Upper lobe of right lung (tissue), 1 donor: Measurements from ENCODE around the gene HAPLN2. TPM values are rescaled to one million over a fixed set of nuclear protein-coding genes. Genes with fewer than 3 reads are reported as not detected.

Source experiments
- ATAC-seq: fragments of 200-7000 bp; cut with Tn5 transposase; one replicate; pipeline ENCODE4 v1.9.1; 2020; ENCODE audit warnings: mild to moderate bottlenecking, moderate library complexity
- DNase-seq: peaks from one replicate; pipeline ENCODE4 v3.0.0-alpha.2; 2020
- H3K27ac ChIP-seq: fragments of 200-600 bp; one replicate; pipeline ENCODE4 v1.8.0; 2022
- H3K27me3 ChIP-seq: fragments of 200-600 bp; one replicate; pipeline ENCODE4 v1.8.0; 2022; ENCODE audit warnings: mild to moderate bottlenecking
- H3K36me3 ChIP-seq: fragments of 200-600 bp; one replicate; pipeline ENCODE4 v1.8.0; 2022
- H3K4me1 ChIP-seq: fragments of 200-600 bp; one replicate; pipeline ENCODE4 v1.8.0; 2022
- H3K4me3 ChIP-seq: fragments of 200-600 bp; one replicate; pipeline ENCODE4 v1.8.0; 2022; ENCODE audit warnings: mild to moderate bottlenecking
- H3K9me3 ChIP-seq: fragments of 200-600 bp; one replicate; pipeline ENCODE4 v1.8.0; 2022
- intact Hi-C: fragments of 100-400 bp; cut with DNase I; formaldehyde crosslinking; loops from one replicate; pipeline ENCODE4 v1.11.0; 2022
- total RNA-seq: library from RNA; stranded (reverse); fragmentation: NEBNext Ultra II Directional; extraction: Animal tissue kit (Norgen Biotek cat#: 25700); gene quantifications from one replicate; pipeline ENCODE4 v1.2.1, GENCODE V29; 2021
- TF ChIP-seq, protein P1 (sequence below): fragments of 200-600 bp; IDR thresholded peaks from one replicate; pipeline ENCODE4 v1.8.0; 2022; ENCODE audit warnings: antibody characterized with exemption
- donor health status: DM: no; HTN: yes; CAD: no; lungs with severe emphysema.

HAPLN2 gene
- total RNA-seq, 1 donor from 2014 or later = 0.78 TPM

DNA sequence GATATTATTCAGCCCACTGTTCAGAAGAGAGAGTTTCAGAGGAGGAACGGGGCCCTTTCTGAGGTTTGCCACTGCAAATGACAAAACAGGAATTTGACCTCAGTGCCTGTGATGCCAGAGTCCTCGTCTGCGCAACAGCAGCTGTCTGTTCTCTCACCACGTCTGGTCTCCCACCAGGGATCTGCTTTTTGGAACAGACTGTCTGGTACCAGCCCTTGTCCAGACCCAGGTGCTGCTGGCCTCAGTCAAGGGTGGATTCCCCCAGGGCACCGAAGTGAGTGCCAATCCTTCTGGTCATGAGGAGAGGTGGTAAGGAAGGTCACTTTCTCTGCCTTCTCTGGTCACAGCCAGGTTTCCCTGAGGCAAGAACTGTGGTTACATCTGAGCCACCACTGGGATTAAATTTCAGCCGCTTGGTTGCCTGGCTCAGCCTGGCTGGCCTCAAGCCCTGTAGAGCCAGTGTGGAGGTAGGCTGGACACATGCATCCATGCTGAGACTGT lies 20.4 kb downstream of the HAPLN2 start:
- no peak for ATAC-seq
- H3K4me1 ChIP-seq = peaks cover 14% of the 10 kb centered on the region
- H3K36me3 ChIP-seq = no peaks in the 10 kb centered on the region
- H3K27ac ChIP-seq = no peak overlapping the region
- no peaks in the 10 kb centered on the region for H3K9me3 ChIP-seq
- DNase-seq = no peak
- intact Hi-C loops = no loop called here
- peaks cover 69% of the 10 kb centered on the region for H3K27me3 ChIP-seq
- H3K4me3 ChIP-seq = no peak overlapping the region
- TF ChIP-seq, protein P1, sequence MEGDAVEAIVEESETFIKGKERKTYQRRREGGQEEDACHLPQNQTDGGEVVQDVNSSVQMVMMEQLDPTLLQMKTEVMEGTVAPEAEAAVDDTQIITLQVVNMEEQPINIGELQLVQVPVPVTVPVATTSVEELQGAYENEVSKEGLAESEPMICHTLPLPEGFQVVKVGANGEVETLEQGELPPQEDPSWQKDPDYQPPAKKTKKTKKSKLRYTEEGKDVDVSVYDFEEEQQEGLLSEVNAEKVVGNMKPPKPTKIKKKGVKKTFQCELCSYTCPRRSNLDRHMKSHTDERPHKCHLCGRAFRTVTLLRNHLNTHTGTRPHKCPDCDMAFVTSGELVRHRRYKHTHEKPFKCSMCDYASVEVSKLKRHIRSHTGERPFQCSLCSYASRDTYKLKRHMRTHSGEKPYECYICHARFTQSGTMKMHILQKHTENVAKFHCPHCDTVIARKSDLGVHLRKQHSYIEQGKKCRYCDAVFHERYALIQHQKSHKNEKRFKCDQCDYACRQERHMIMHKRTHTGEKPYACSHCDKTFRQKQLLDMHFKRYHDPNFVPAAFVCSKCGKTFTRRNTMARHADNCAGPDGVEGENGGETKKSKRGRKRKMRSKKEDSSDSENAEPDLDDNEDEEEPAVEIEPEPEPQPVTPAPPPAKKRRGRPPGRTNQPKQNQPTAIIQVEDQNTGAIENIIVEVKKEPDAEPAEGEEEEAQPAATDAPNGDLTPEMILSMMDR = no peak

DNA sequence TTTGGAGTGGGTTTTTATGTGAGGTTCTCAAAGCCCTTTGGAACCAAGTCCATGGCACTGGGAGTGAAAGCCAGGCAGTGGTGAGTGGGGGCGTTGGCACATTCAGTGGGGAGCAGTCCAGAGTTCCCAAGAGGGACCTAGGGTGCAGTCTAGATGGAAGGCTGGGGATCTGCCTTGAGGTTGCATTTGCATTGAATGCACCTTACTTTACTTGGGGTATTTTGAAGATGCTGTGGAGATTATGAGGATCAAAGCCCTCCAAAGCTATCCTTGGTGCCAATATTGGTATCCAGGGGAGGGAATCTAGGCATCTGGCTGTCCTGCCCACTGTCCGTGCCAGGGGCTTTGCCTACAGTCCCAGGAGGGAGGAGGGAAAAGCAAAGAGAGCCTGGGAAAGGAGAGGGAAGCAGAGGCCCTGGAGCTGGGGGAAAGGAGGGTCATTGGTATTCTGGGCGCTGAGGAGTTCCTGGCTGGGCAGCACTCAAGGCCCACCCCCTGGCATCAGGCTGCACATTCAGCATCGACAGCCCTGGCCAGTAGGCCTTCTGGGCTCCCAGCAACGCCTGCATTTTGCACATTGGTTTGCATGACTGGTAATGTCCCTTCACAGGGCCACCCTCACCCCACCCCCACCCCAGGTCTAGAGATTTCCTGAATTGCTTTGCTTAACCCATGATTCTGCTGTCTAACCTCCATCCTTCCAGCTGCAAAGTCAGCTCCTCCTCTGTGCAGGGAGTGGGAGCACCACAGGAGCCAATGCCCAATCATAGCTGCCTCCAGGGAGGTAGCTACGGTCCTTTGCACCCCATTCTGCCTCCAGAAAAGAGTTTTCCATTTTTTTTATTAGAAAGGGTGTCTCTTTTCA lies 21.9 kb downstream of the HAPLN2 start:
- intact Hi-C loops = no loop called here
- TF ChIP-seq, protein P1 = no peak
- DNase-seq = no peak
- Histone ChIP-seq H3K4me3 (no peak overlapping the region), H3K27me3 (peaks cover 81% of the 10 kb centered on the region), H3K9me3 (no peaks in the 10 kb centered on the region), H3K36me3 (no peaks in the 10 kb centered on the region), H3K27ac (no peak overlapping the region), H3K4me1 (peaks cover 14% of the 10 kb centered on the region)
- no peak for ATAC-seq

DNA sequence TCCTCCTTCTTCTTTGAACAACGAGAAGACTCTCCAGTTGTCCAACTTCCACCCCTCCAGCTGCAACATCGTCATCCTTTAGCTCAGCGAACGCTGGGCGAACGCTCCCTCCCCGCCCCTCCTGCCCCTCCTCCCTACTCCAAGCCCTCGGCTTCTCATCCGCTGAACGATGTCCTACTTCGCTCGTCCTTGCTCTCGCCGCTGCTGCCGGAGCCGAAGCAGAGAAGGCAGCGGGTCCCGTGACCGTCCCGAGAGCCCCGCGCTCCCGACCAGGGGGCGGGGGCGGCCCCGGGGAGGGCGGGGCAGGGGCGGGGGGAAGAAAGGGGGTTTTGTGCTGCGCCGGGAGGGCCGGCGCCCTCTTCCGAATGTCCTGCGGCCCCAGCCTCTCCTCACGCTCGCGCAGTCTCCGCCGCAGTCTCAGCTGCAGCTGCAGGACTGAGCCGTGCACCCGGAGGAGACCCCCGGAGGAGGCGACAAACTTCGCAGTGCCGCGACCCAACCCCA lies 22.6 kb downstream of the HAPLN2 start, which contains the start of gene BCAN:
TSS of gene BCAN (plus strand) at position 357 of the 504 bp plus-strand sequence. CDS start 3,938 bp downstream, outside the sequence.
- Histone ChIP-seq H3K9me3 (no peaks in the 10 kb centered on the region), H3K4me1 (peaks cover 14% of the 10 kb centered on the region), H3K4me3 (peak within 1 kb of the TSS; percentile 23), H3K36me3 (no peaks in the 10 kb centered on the region), H3K27me3 (peaks cover 85% of the 10 kb centered on the region), H3K27ac (no peak within 1 kb of the TSS)
- intact Hi-C loops = no loop called here
- TF ChIP-seq, protein P1 = no peak
- DNase-seq = no peak
- peak; percentile 7 for ATAC-seq

DNA sequence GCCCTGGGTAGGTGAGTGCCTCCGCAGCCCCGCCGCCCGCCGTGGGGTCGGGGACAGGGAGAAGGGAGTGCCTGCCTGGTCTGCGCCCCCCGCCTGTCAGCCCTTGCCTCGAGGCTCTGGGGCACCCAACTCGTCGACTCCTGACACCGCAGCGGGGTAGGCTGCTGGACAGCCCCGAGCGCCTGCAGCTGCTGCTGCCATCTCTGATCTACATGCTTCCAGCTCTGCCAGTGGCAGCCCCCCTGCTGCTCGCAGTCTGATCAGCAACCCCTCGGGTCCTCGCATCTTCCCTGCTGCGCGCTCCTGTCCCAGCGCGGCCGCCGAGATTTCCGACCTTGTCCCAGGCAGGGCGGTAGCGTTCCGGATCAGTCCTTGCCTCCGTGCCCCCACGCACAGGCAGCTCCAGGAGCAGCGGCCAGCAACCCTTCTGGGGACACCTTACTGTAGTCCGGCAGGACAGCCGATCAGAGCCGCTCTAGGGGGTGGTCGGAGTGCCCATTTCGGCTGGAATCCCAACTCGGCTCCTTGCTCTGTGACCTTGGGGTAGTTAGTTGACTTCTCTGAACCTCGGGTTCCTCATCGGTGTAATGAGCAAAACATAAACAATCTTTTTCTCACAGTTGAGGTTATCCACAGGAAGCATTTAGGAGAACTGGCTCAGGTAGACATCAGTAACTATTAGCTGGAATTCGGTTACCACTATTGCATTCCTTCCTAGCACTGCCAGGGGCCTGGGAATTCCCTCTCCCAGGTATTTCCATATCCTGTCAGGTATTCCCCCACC lies 23.2 kb downstream of the HAPLN2 start:
- Histone ChIP-seq H3K36me3 (no peaks in the 10 kb centered on the region), H3K27ac (no peak overlapping the region), H3K4me3 (peak overlapping the region; percentile 23), H3K4me1 (peaks cover 14% of the 10 kb centered on the region), H3K9me3 (no peaks in the 10 kb centered on the region), H3K27me3 (peaks cover 88% of the 10 kb centered on the region)
- DNase-seq (no peak), ATAC-seq (no peak)
- intact Hi-C loops = no loop called here
- TF ChIP-seq, protein P1 = no peak

DNA sequence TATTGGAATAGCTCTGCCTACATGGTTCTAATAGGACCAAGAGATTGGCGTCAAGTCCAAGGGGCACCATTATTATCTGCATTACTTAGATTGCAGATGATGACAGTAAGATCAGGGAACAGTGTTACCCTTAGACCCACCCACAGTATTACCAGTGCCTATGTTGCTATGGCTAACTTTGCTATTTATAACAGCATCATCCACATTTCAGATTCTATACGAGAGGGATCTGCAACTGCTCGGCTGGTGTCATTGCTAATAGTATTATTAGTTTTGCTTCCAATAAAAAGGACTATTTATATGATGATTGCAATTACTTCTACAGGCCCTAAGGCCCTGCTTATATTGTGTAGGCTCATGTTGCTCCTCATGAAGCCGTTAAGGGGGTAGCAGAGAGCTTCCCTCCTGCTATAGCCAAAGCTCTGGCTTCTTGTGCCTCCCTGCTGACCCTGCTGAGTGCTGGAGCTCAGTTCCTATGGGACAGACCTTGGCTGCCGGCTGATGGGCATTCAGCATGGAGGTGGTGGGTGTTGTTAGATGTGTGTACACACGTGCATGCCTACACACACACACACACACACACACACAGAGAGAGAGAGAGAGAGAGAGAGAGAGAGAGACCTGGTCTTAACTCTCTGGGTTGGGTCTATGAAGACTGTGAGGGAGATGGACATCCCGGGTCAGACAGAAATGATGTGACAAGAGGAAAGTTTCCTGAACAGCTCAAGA lies 24.0 kb downstream of the HAPLN2 start:
- H3K9me3 ChIP-seq = no peaks in the 10 kb centered on the region
- no peaks in the 10 kb centered on the region for H3K36me3 ChIP-seq
- intact Hi-C loops = no loop called here
- H3K4me3 ChIP-seq = no peak overlapping the region
- DNase-seq (no peak), ATAC-seq (no peak)
- peaks cover 87% of the 10 kb centered on the region for H3K27me3 ChIP-seq
- H3K27ac ChIP-seq = no peak overlapping the region
- H3K4me1 ChIP-seq = peaks cover 14% of the 10 kb centered on the region
- TF ChIP-seq, protein P1 = no peak
